Caco-2 (cell line): Measurements from ENCODE around the gene EPB41L4B. TPM values are rescaled to one million over a fixed set of nuclear protein-coding genes. Genes with fewer than 3 reads are reported as not detected.

Source experiments
- BruUV-seq: library from RNA; stranded (reverse); fragments of 400-500 nt; replicated peaks from 2 replicates; lab custom pipeline; 2021; lab: Mats Ljungman, UMichigan
- CTCF ChIA-PET: fragments of 300-600 bp; sonication (Branson Sonifier 250); formaldehyde crosslinking; loops from one replicate; lab custom pipeline; 2022; ENCODE audit warnings: antibody characterized with exemption; lab: Charles Lee
- POLR2A ChIA-PET: fragments of 300-600 bp; sonication (Branson Sonifier 250); formaldehyde crosslinking; loops from one replicate; lab custom pipeline; 2022; ENCODE audit warnings: antibody characterized with exemption; lab: Charles Lee
- DNase-seq, 2 experiments: peaks; one replicate each; pipeline versions ENCODE4 v3.0.0 to v3.0.0-alpha.2; 2020 to 2022
- H3K27me3 ChIP-seq: replicated peaks from 2 replicates; pipeline ENCODE4 v1.6.0; 2011; ENCODE audit warnings: low read length; ENCODE audit not compliant: control insufficient read depth, insufficient read depth
- H3K36me3 ChIP-seq: 2 replicates; pipeline ENCODE4 v1.5.1; 2011; ENCODE audit warnings: low read length; ENCODE audit not compliant: control insufficient read depth, insufficient read depth
- H3K4me1 ChIP-seq: fragments of 250-450 bp; sonication (Bioruptor Pico); 2 replicates; pipeline ENCODE4 v1.5.1; 2020; ENCODE audit warnings: mild to moderate bottlenecking
- H3K4me3 ChIP-seq: 2 replicates; pipeline ENCODE4 v1.5.1; 2011; ENCODE audit warnings: low read depth, mild to moderate bottlenecking, control low read depth, low read length
- H3K9me3 ChIP-seq: fragments of 250-450 bp; sonication (Bioruptor Pico); 2 replicates; pipeline ENCODE4 v1.5.1; 2020; ENCODE audit warnings: mild to moderate bottlenecking, moderate library complexity
- H3K27ac Mint-ChIP-seq: one replicate; pipeline ENCODE4 v1.8.0; 2022; ENCODE audit warnings: mixed read lengths; ENCODE audit not compliant: unreplicated experiment
- H3K27me3 Mint-ChIP-seq: one replicate; pipeline ENCODE4 v1.8.0; 2022; ENCODE audit warnings: mixed read lengths; ENCODE audit not compliant: insufficient read depth, unreplicated experiment
- H3K36me3 Mint-ChIP-seq: one replicate; pipeline ENCODE4 v1.8.0; 2022; ENCODE audit warnings: mild to moderate bottlenecking, mixed read lengths; ENCODE audit not compliant: insufficient read depth, unreplicated experiment
- H3K4me1 Mint-ChIP-seq: one replicate; pipeline ENCODE4 v1.8.0; 2022; ENCODE audit warnings: low read depth, mixed read lengths; ENCODE audit not compliant: unreplicated experiment
- H3K4me3 Mint-ChIP-seq: one replicate; pipeline ENCODE4 v1.8.0; 2022; ENCODE audit warnings: mild to moderate bottlenecking, moderate library complexity, mixed read lengths; ENCODE audit not compliant: unreplicated experiment
- H3K9me3 Mint-ChIP-seq: one replicate; pipeline ENCODE4 v1.8.0; 2022; ENCODE audit warnings: mixed read lengths; ENCODE audit not compliant: unreplicated experiment
- CTCF ChIP-seq, 2 experiments: fragments of 200-600 bp in 1 of 2; IDR thresholded peaks; 1 replicate in 1 of 2; 2 replicates in 1 of 2; pipeline versions ENCODE4 v1.5.1 to v1.8.0; 2011 to 2022; ENCODE audit warnings: antibody characterized with exemption in 1 of 2, control low read depth in 1 of 2, inconsistent platforms in 1 of 2, low read depth in 1 of 2, low read length in 1 of 2, mild to moderate bottlenecking in 1 of 2, moderate library complexity in 1 of 2; ENCODE audit not compliant: insufficient read depth in 1 of 2, severe bottlenecking in 1 of 2, unreplicated experiment in 1 of 2
- intact Hi-C: fragments of 100-400 bp; cut with micrococcal nuclease; formaldehyde crosslinking; loops from one replicate; pipeline ENCODE4 v1.10.0; 2022; ENCODE audit not compliant: unreplicated experiment
- total RNA-seq: library from RNA; stranded (reverse); gene quantifications from 2 replicates; pipeline ENCODE4 v1.2.3, GENCODE V29; 2022

The EPB41L4B gene
- total RNA-seq, 1 experiment from 2014 or later = 16.3 TPM

- intact Hi-C loops = no loop called here
- ChIA-PET CTCF (no interaction called here), POLR2A (no interaction called here)
- no peak overlapping the region for H3K4me3 Mint-ChIP-seq
- no peak for TF ChIP-seq CTCF (IDR thresholded peaks at IDR 0.05; ENCODE audit: insufficient read depth in 1 of 2, low read depth in 1 of 2, low read length in 1 of 2, severe bottlenecking in 1 of 2, unreplicated experiment in 1 of 2)
- no peak overlapping the region for H3K27ac Mint-ChIP-seq
- Histone ChIP-seq H3K4me1 (peaks cover 14% of the 10 kb centered on the region), H3K4me3 (no peak overlapping the region), H3K36me3 (no peaks in the 10 kb centered on the region), H3K9me3 (no peaks in the 10 kb centered on the region), H3K27me3 (no peaks in the 10 kb centered on the region)
- H3K9me3 Mint-ChIP-seq = peaks cover 10% of the 10 kb centered on the region
- no peaks in the 10 kb centered on the region for H3K27me3 Mint-ChIP-seq
- DNase-seq = no peak
- peaks cover 7% of the 10 kb centered on the region for H3K4me1 Mint-ChIP-seq
- BruUV-seq = no TSS peak
- no peaks in the 10 kb centered on the region for H3K36me3 Mint-ChIP-seq
These were observed 156.8 kb downstream of the EPB41L4B start for GRCh38 chr9:109164042-109164441.

- Histone ChIP-seq H3K9me3 (no peaks in the 10 kb centered on the region), H3K4me1 (peaks cover 14% of the 10 kb centered on the region), H3K27me3 (no peaks in the 10 kb centered on the region), H3K4me3 (no peak overlapping the region), H3K36me3 (no peaks in the 10 kb centered on the region)
- peaks cover 10% of the 10 kb centered on the region for H3K9me3 Mint-ChIP-seq
- no peak for DNase-seq
- H3K36me3 Mint-ChIP-seq = no peaks in the 10 kb centered on the region
- H3K4me3 Mint-ChIP-seq = no peak overlapping the region
- CTCF ChIA-PET = no interaction called here
- intact Hi-C loops = no loop called here
- POLR2A ChIA-PET = no interaction called here
- no peak overlapping the region for H3K27ac Mint-ChIP-seq
- no TSS peak for BruUV-seq
- no peak for TF ChIP-seq CTCF (IDR thresholded peaks at IDR 0.05; ENCODE audit: insufficient read depth in 1 of 2, low read depth in 1 of 2, low read length in 1 of 2, severe bottlenecking in 1 of 2, unreplicated experiment in 1 of 2)
- H3K27me3 Mint-ChIP-seq = no peaks in the 10 kb centered on the region
- H3K4me1 Mint-ChIP-seq = peaks cover 7% of the 10 kb centered on the region
These were observed 157.7 kb downstream of the EPB41L4B start for GRCh38 chr9:109163194-109163593.

- Mint-ChIP-seq H3K4me3 (no peak overlapping the region), H3K27ac (no peak overlapping the region), H3K36me3 (no peaks in the 10 kb centered on the region), H3K4me1 (peaks cover 7% of the 10 kb centered on the region), H3K27me3 (no peaks in the 10 kb centered on the region), H3K9me3 (peaks cover 10% of the 10 kb centered on the region)
- no peak overlapping the region for H3K4me3 ChIP-seq
- H3K27me3 ChIP-seq = no peaks in the 10 kb centered on the region
- DNase-seq = no peak
- BruUV-seq = no TSS peak
- CTCF ChIA-PET = no interaction called here
- POLR2A ChIA-PET = no interaction called here
- intact Hi-C loops = no loop called here
- no peak for TF ChIP-seq CTCF (IDR thresholded peaks at IDR 0.05; ENCODE audit: insufficient read depth in 1 of 2, low read depth in 1 of 2, low read length in 1 of 2, severe bottlenecking in 1 of 2, unreplicated experiment in 1 of 2)
- no peaks in the 10 kb centered on the region for H3K9me3 ChIP-seq
- H3K36me3 ChIP-seq = no peaks in the 10 kb centered on the region
- peaks cover 14% of the 10 kb centered on the region for H3K4me1 ChIP-seq
These were observed 158.2 kb downstream of the EPB41L4B start for GRCh38 chr9:109162677-109163076.
